ENCODE measurements around the gene GUCY2F.

GUCY2F gene

GRCh38 chrX:109481986-109482385, at the start of gene GUCY2F:
GUCY2F (minus strand) TSS chrX:109482086; CDS start chrX:109475936, 6,150 bp downstream.
- FAIRE-seq = no peak

DNA sequence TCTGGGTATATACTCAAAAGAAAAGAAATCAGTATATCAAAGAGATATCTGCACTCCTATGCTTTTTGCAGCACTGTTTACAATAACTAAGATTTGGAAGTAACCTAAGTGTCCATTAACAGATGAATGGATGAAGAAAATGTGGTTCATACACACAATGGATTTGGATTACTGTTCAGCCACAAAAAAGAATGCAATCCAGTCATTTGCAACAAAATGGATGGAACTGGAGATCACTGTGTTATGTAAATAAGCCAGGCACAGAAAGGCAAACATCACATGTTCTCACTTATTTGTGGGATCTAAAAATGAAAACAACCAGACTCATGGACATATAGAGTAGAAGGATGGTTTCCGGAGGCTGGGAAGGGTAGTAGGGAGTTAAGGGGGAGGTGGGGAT, 37.1 kb upstream of the GUCY2F start:
- no peak for FAIRE-seq

DNA sequence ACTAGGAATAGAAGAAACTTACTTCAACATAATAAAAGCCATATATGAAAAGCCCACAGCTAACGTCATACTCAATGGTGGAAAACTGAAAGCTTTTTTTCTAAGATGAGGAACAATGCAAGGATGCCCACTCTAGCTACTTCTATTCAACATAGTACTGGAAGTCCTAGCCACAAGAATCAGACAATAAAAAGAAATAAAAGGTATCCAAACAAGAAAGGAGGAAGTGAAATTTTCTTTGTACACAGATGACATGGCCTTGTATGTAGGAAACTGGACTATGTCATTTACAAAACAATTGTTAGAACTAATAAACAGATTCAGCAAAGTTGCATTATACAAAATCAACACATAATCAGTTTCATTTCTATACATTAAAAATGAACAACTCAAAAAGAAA, 29.2 kb upstream of the GUCY2F start:
- FAIRE-seq = peak; percentile 86

- FAIRE-seq = peak; percentile 85
Measured at GRCh38 chrX:109508915-109509314, 27.0 kb upstream of the GUCY2F start.

DNA sequence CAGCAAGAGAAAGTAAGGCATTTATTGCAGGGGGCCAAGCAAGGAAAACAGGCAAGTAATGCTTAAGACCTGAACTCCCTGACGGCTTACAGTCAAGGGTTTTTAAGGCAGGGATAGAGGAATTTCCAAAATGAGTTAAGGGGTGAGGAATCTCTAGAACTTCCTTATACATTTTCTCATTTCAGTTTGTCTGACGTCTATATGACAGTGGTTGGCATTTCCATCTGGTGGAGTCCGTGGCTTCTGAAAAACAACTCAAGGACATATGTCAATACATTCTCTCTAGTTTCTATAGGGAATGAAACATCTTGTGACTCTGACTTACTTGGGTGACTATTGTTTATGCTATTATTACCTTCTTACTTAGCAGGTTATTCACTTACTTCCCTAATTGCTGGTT, 19.3 kb upstream of the GUCY2F start:
- no peak for FAIRE-seq

- FAIRE-seq = no peak
Measured at GRCh38 chrX:109498434-109498833, 16.5 kb upstream of the GUCY2F start.

- FAIRE-seq = no peak
Measured at GRCh38 chrX:109489174-109489573, 7.3 kb upstream of the GUCY2F start.

DNA sequence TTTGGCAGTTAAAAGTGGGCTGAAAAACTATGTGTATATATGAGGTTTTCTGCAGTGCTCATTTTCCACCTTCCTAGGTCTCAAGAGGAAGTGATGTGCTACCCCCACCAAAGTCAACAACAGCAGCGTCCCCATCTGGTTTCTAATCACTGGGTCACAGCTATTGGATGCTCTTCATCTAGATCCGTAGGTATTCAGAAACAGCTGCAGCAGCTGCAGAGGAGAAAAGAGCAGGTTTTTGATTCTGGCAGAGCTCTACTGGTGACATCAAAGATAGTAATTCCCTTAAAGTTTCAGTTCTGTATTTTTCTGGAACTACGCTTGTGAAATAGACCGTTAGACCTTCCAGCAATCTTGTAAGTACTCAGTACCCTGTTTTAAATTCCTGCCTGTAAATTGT, 5.8 kb upstream of the GUCY2F start:
- peak; percentile 5 for FAIRE-seq

GRCh38 chrX:109485470-109486340, 3.8 kb upstream of the GUCY2F start:
- peak; percentile 98 for FAIRE-seq

DNA sequence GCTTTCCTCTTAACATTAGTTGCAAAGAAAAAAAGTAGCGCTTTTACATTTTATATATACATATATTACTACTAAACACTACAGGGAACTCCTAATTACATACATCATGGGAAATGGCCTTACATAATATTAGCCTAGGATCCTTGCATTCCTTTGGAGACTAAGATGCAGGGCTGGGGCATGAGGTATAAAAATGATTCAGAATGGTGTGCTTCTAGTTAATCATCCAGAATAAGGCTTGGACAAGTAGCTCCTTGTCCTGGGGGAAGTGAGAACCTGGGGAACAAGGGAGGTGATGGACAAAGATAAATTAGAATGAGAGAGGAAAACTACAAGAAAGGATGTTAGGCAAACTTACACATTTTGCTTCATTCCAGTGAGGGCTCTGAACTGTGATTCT, 3.0 kb upstream of the GUCY2F start:
- FAIRE-seq = no peak

GRCh38 chrX:109475174-109475891, 6.6 kb downstream of the GUCY2F start:
- no peak for FAIRE-seq

- FAIRE-seq = no peak
Measured at GRCh38 chrX:109472939-109473735, 8.7 kb downstream of the GUCY2F start.

DNA sequence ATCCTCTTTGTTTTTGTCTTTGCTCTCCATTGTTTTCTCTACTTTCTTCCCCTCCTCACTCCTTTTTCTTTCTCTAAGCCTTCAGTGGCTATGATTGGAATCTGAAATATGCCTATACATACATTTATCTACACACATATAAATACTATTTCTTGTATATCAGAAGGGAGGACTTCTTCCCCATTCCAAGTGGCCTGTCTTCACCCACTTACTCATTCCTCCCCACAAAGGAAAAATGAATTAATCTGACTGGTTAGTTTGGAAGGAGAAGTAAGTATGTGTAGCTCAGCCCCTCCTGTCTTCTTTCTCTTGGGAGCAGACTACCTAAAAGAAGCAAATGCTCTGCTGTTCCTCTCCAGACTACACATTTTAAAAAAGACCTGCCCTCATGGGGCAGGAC, 17.7 kb downstream of the GUCY2F start:
- no peak for FAIRE-seq

DNA sequence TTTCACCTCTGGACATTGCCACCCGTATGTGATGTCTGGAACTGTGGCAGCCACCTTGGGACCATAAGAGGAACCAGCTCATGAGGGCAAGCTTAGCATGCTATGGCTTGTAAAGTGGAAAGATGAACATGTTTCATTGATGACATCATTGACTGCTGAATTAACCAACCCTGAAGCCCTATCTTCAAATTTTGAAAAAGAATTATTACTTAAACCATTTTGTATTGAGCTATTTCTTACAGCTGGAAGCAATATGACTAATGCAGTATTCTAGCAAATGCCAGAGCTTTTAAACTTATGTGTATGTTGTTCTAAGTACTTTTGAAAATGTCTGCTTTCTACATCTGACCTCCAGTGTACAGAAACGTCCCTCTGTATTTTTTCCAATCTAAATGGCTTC, 18.1 kb downstream of the GUCY2F start:
- FAIRE-seq = no peak

DNA sequence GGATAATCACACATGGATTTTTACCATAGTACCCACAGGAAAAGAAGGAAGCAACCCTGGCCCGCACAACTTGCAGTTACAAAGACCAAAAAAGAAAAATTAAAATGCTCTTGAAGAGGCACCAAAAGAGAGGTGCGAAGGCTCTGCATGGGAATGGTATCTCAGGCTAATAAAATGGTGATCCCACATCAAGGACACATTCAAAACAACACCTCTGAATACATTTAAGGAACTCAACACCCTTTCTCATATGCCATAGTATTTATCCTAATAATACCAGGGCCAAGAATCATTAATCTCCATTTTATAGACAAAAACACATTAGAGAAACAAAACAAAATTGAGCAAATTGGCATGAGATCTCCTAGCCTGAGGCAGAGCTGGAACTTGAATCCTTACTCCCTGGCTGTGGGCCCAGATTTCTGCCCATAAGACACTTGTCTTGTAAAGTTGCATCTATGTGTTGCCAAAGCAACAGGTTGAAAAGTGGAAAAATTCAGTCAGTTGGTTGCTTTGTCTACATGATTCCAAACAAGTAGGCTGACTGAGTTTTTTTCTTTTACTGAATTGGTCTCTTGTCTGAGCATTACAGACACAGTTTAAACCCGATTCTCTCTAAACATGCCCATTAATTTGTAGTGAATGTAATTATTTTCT, 33.5 kb downstream of the GUCY2F start:
- no peak for FAIRE-seq

DNA sequence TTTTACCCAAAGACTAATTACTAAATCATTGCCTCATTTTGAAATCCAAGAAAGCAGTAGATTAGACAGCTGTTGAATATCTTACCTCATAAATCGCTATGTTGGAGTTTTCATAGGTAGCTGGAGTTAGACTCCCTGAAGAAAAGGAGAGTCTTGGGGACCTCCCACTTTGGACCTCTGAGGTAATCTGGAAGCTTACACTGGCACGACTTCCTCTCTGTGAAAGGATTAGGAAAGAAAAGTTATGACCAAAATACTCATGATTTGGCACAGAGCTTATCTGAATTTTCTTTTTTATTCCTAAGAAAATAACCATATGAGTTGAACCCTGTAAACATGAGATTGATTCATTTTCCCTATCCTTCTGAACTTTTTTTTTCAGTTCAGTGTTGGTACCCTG, 40.6 kb downstream of the GUCY2F start:
- FAIRE-seq = no peak

GRCh38 chrX:109440475-109440874, 41.4 kb downstream of the GUCY2F start:
- no peak for FAIRE-seq

- no peak for FAIRE-seq
Measured at GRCh38 chrX:109409181-109409580, 72.7 kb downstream of the GUCY2F start.

- FAIRE-seq = no peak
Measured at GRCh38 chrX:109403922-109404321, 78.0 kb downstream of the GUCY2F start.

DNA sequence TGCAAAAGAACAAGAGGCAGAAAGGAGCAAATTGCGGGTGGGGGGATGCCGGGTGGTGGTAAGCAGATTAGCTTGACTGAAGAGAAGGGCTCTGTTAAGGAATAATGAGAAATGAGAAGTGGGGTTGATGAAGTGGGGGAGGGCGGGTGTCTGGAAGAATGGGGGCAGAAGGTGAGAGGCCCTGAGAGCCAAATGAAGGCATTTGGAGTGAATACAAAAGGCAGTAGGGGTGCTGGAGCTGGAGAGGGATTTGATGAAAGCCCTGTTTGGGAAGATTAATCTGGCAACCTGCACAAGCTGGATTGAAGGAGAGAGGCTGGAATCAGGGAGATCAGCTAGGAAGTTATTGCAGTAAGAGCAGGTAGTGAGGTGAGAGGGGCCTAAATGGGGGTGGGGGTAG, 82.1 kb downstream of the GUCY2F start:
- no peak for FAIRE-seq

DNA sequence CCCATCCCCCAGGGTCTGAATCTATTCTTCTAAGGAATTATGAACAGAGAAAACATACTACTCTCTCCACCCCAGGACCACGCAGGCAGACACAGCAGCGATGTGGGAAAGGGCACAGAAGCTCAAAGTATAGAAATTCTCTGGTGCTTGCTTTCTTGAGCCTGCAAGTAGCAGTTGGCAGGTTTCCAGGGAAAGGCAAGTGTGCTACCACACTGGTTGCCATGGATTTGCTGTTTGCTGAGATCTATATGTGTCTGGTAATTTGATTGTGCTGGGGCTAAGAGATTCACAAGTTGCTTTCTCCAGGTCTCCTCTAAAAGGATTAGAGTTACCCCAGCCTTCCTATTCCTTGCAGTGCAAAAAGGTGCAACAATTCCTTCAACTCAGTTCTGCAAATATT, 83.1 kb downstream of the GUCY2F start:
- no peak for FAIRE-seq

- FAIRE-seq = no peak
Measured at GRCh38 chrX:109398061-109398460, 83.8 kb downstream of the GUCY2F start.

- no peak for FAIRE-seq
Measured at GRCh38 chrX:109393859-109394258, 88.0 kb downstream of the GUCY2F start.

All from colon (tissue), 2 donors.